Liver (tissue), 9 donors: ENCODE measurements around the gene COBL. TPM values are rescaled to one million over a fixed set of nuclear protein-coding genes. Genes with fewer than 3 reads are reported as not detected.

Experiments used
- DNase-seq: peaks from one replicate; pipeline ENCODE4 v3.0.0-alpha.2; 2017; ENCODE audit warnings: low spot score
- H3K27ac ChIP-seq, 2 donors: one replicate each; pipeline ENCODE4 v1.7.0; 2013; ENCODE audit warnings: inconsistent platforms in 2 of 2, low read length in 2 of 2, control low read depth in 1 of 2, low read depth in 1 of 2, mild to moderate bottlenecking in 1 of 2
- H3K27me3 ChIP-seq, 4 donors: one replicate each; pipeline versions ENCODE4 v1.6.1 to v1.7.0; 2013; ENCODE audit warnings: low read length in 3 of 4, inconsistent platforms in 1 of 4, mild to moderate bottlenecking in 1 of 4, moderate library complexity in 1 of 4; ENCODE audit not compliant: control insufficient read depth in 4 of 4, insufficient read depth in 4 of 4
- H3K36me3 ChIP-seq, 4 donors: one replicate each; pipeline versions ENCODE4 v1.6.1 to v1.7.0; 2013; ENCODE audit warnings: low read length in 3 of 4, mild to moderate bottlenecking in 3 of 4, low read depth in 1 of 4, moderate library complexity in 1 of 4; ENCODE audit not compliant: control insufficient read depth in 4 of 4, insufficient read depth in 3 of 4
- H3K4me1 ChIP-seq, 4 donors: one replicate each; pipeline versions ENCODE4 v1.6.1 to v1.7.0; 2013; ENCODE audit warnings: low read length in 3 of 4, mild to moderate bottlenecking in 3 of 4, moderate library complexity in 1 of 4; ENCODE audit not compliant: control insufficient read depth in 4 of 4, insufficient read depth in 4 of 4
- H3K4me3 ChIP-seq, 3 donors: one replicate each; pipeline versions ENCODE4 v1.6.1 to v1.7.0; 2013; ENCODE audit warnings: low read length in 3 of 3, control low read depth in 1 of 3, low read depth in 1 of 3, mild to moderate bottlenecking in 1 of 3
- H3K9ac ChIP-seq, 2 donors: one replicate each; pipeline ENCODE4 v1.7.0; 2013; ENCODE audit warnings: low read length in 2 of 2, mild to moderate bottlenecking in 2 of 2, moderate library complexity in 2 of 2, control low read depth in 1 of 2, low read depth in 1 of 2
- H3K9me3 ChIP-seq, 4 donors: one replicate each; pipeline versions ENCODE4 v1.6.1 to v1.7.0; 2013; ENCODE audit warnings: low read length in 3 of 4; ENCODE audit not compliant: control insufficient read depth in 4 of 4
- CTCF ChIP-seq: fragments of 150-350 bp; IDR thresholded peaks from 2 replicates; pipeline ENCODE4 v1.5.1; 2017; ENCODE audit warnings: improper control_type of control experiment, low read depth, low read length; ENCODE audit not compliant: missing input control
- FOXA1 ChIP-seq: IDR thresholded peaks from 2 replicates; pipeline ENCODE4 v1.6.1; 2016; ENCODE audit warnings: antibody characterized with exemption
- FOXA2 ChIP-seq: IDR thresholded peaks from 2 replicates; pipeline ENCODE4 v1.6.1; 2016; ENCODE audit warnings: antibody characterized with exemption
- GABPA ChIP-seq, 2 donors: IDR thresholded peaks in 1 of 2; conservative IDR thresholded peaks in 1 of 2; 2 replicates each; pipeline ENCODE4 v1.6.1; 2016; ENCODE audit warnings: antibody characterized with exemption in 2 of 2, mild to moderate bottlenecking in 1 of 2, moderate library complexity in 1 of 2
- HNF4A ChIP-seq, 2 donors: conservative IDR thresholded peaks; 2 replicates each; pipeline ENCODE4 v1.6.1; 2016; ENCODE audit warnings: antibody characterized with exemption in 2 of 2, mild to moderate bottlenecking in 2 of 2
- NR2F2 ChIP-seq: IDR thresholded peaks from 2 replicates; pipeline ENCODE4 v1.6.1; 2016; ENCODE audit warnings: antibody characterized with exemption
- RAD21 ChIP-seq, 2 donors: IDR thresholded peaks; 2 replicates each; pipeline ENCODE4 v1.6.1; 2016; ENCODE audit warnings: antibody characterized with exemption in 2 of 2, mild to moderate bottlenecking in 2 of 2
- RXRA ChIP-seq, 2 donors: IDR thresholded peaks; 2 replicates each; pipeline ENCODE4 v1.6.1; 2017 to 2018; ENCODE audit warnings: antibody characterized with exemption in 2 of 2, mild to moderate bottlenecking in 1 of 2
- SP1 ChIP-seq: IDR thresholded peaks from 2 replicates; pipeline ENCODE4 v1.6.1; 2018; ENCODE audit warnings: antibody characterized with exemption, mild to moderate bottlenecking
- YY1 ChIP-seq: IDR thresholded peaks from 2 replicates; pipeline ENCODE4 v1.6.1; 2016; ENCODE audit warnings: antibody characterized with exemption, mild to moderate bottlenecking
- WGBS: extraction: QIAGEN DNeasy Blood & Tissue Kit; methylation state at CpG from one replicate; pipeline ENCODE4 v1.1.7; 2013; 5-methylcytosine and 5-hydroxymethylcytosine counted together
- polyA plus RNA-seq, 2 donors: library from polyadenylated mRNA; stranded (reverse) in 1 of 2; unstranded in 1 of 2; fragments of 200-250 nt in 1 of 2; fragments of >200 nt in 1 of 2; fragmentation: Nextera tagmentation in 1 of 2; extraction: Ambion mirVana in 1 of 2; gene quantifications; one replicate each; pipeline versions ENCODE4 v1.2.1 to v1.2.3, GENCODE V29; 2013 to 2015
- total RNA-seq, 2 donors: library from RNA; depleted of rRNA; stranded (reverse); fragments of >200 nt; gene quantifications; one replicate each; pipeline ENCODE4 v1.2.3, GENCODE V29; 2014
- TF ChIP-seq, protein P1 (sequence below): IDR thresholded peaks from 2 replicates; pipeline ENCODE4 v1.6.1; 2016; ENCODE audit warnings: antibody characterized with exemption, mild to moderate bottlenecking
- TF ChIP-seq, protein P2 (sequence below): IDR thresholded peaks from 2 replicates; pipeline ENCODE4 v1.6.1; 2016; ENCODE audit warnings: antibody characterized with exemption
- donor health status: healthy.
- donor health status: healthy.
- donor health status: healthy.
- donor health status: healthy.
- donor health status: healthy.

COBL gene
- total and polyA plus RNA-seq, 4 donors, result 5.8 to 18.7 (median 10.7) TPM

DNA sequence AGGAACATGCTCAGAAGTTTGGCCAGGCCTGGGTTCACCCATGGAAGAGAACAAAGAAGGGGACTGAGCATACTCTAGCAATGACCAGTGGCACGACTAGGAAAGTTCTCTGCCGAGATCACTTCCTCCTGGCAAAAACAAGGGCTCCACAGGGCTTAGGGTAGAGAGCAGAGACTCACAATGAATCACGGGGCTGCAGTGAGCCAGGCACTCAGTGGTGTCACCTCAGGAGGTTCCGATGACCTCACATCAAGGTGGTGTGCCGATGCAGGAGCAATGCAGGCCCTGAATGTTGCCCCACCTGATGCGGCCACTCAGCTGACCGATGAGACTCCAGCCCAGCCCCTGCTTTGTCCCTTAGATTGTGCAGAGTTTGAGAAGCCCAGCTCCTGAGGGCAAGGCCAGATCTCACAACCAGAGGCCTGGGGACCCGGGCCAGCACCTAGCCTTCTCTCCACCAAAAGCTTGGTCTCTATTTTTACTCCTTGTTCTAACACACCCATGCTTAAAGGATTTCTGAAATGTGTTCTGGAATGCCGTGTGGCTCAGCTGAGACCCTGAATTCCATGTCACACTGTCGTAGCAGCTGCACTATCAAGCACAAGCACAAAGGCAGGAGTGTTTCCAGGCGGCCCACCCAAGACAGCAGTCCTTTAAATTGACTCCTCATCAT, 60.9 kb downstream of the COBL start:
- no peaks in the 10 kb centered on the region for H3K9me3 ChIP-seq
- no peak overlapping the region for H3K4me3 ChIP-seq
- H3K36me3 ChIP-seq, result no peaks in the 10 kb centered on the region
- no peak overlapping the region for H3K9ac ChIP-seq
- no peak for DNase-seq
- H3K4me1 ChIP-seq, result peaks cover 0 to 10% (median 2%) of the 10 kb centered on the region in 4 donors
- WGBS, result 91% methylated on average over 11 of the region's 11 CpGs
- TF ChIP-seq FOXA2, result no peak
- TF ChIP-seq, protein P1, sequence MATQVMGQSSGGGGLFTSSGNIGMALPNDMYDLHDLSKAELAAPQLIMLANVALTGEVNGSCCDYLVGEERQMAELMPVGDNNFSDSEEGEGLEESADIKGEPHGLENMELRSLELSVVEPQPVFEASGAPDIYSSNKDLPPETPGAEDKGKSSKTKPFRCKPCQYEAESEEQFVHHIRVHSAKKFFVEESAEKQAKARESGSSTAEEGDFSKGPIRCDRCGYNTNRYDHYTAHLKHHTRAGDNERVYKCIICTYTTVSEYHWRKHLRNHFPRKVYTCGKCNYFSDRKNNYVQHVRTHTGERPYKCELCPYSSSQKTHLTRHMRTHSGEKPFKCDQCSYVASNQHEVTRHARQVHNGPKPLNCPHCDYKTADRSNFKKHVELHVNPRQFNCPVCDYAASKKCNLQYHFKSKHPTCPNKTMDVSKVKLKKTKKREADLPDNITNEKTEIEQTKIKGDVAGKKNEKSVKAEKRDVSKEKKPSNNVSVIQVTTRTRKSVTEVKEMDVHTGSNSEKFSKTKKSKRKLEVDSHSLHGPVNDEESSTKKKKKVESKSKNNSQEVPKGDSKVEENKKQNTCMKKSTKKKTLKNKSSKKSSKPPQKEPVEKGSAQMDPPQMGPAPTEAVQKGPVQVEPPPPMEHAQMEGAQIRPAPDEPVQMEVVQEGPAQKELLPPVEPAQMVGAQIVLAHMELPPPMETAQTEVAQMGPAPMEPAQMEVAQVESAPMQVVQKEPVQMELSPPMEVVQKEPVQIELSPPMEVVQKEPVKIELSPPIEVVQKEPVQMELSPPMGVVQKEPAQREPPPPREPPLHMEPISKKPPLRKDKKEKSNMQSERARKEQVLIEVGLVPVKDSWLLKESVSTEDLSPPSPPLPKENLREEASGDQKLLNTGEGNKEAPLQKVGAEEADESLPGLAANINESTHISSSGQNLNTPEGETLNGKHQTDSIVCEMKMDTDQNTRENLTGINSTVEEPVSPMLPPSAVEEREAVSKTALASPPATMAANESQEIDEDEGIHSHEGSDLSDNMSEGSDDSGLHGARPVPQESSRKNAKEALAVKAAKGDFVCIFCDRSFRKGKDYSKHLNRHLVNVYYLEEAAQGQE, result no peak
- TF ChIP-seq GABPA (IDR thresholded peaks at IDR 0.05 in 1 of 2, conservative IDR thresholded peaks at IDR 0.05 in 1 of 2), result no peak
- TF ChIP-seq NR2F2, result no peak
- no peak for TF ChIP-seq RAD21 (IDR thresholded peaks at IDR 0.05)
- TF ChIP-seq YY1, result no peak
- H3K27ac ChIP-seq, result no peak overlapping the region
- no peaks in the 10 kb centered on the region for H3K27me3 ChIP-seq

- Histone ChIP-seq H3K27me3 (no peaks in the 10 kb centered on the region), H3K27ac (no peak overlapping the region), H3K9me3 (no peaks in the 10 kb centered on the region), H3K4me3 (no peak overlapping the region), H3K36me3 (no peaks in the 10 kb centered on the region), H3K4me1 (peaks cover 0 to 10% (median 3%) of the 10 kb centered on the region in 4 donors), H3K9ac (no peak overlapping the region)
- WGBS, result 82% methylated on average over 3 of the region's 3 CpGs
- TF ChIP-seq, protein P2, sequence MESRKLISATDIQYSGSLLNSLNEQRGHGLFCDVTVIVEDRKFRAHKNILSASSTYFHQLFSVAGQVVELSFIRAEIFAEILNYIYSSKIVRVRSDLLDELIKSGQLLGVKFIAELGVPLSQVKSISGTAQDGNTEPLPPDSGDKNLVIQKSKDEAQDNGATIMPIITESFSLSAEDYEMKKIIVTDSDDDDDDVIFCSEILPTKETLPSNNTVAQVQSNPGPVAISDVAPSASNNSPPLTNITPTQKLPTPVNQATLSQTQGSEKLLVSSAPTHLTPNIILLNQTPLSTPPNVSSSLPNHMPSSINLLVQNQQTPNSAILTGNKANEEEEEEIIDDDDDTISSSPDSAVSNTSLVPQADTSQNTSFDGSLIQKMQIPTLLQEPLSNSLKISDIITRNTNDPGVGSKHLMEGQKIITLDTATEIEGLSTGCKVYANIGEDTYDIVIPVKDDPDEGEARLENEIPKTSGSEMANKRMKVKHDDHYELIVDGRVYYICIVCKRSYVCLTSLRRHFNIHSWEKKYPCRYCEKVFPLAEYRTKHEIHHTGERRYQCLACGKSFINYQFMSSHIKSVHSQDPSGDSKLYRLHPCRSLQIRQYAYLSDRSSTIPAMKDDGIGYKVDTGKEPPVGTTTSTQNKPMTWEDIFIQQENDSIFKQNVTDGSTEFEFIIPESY, result no peak
- TF ChIP-seq FOXA1 (no peak), RXRA (IDR thresholded peaks at IDR 0.05) (no peak), HNF4A (conservative IDR thresholded peaks at IDR 0.05) (no peak), CTCF (no peak), SP1 (no peak)
- DNase-seq, result no peak
Observed at GRCh38 chr7:51255036-51255435, 61.6 kb downstream of the COBL start.
